HG03521 (cell line): Measurements from ENCODE around the gene EIF4E2.
"Not testable (repeated sequence)": the region's sequence is repeated elsewhere in the genome, so short reads cannot be mapped to it uniquely, and the experiment has no call there.

Experiments
- ATAC-seq: cut with Tn5 transposase; IDR thresholded peaks from one replicate; pipeline ENCODE4 v1.9.1; 2021; ENCODE audit warnings: mild to moderate bottlenecking, moderate library complexity; ENCODE audit not compliant: unreplicated experiment

The EIF4E2 gene

GRCh38 chr2:232562515-232563151 lies 12.1 kb downstream of the EIF4E2 start:
- ATAC-seq, result no peak

GRCh38 chr2:232563580-232563979 lies 13.1 kb downstream of the EIF4E2 start:
- no peak for ATAC-seq

GRCh38 chr2:232567721-232568120 lies 17.2 kb downstream of the EIF4E2 start:
- no peak for ATAC-seq

GRCh38 chr2:232568161-232568560 lies 17.7 kb downstream of the EIF4E2 start:
- ATAC-seq, result no peak

GRCh38 chr2:232569541-232569940 lies 19.1 kb downstream of the EIF4E2 start:
- ATAC-seq, result no peak

- ATAC-seq, result not testable (repeated sequence)
These were observed 20.0 kb downstream of the EIF4E2 start for GRCh38 chr2:232570481-232570880.

GRCh38 chr2:232571026-232571474 lies 20.6 kb downstream of the EIF4E2 start:
- no peak for ATAC-seq

- ATAC-seq, result no peak
These were observed 22.6 kb downstream of the EIF4E2 start for GRCh38 chr2:232573042-232573441.

- no peak for ATAC-seq
These were observed 23.4 kb downstream of the EIF4E2 start for GRCh38 chr2:232573771-232574435.

GRCh38 chr2:232574674-232575403 lies 24.4 kb downstream of the EIF4E2 start:
- no peak for ATAC-seq

GRCh38 chr2:232575404-232575746 lies 24.9 kb downstream of the EIF4E2 start:
- ATAC-seq, result no peak

GRCh38 chr2:232576995-232577394 lies 26.5 kb downstream of the EIF4E2 start:
- ATAC-seq, result no peak

- no peak for ATAC-seq
These were observed 27.4 kb downstream of the EIF4E2 start for GRCh38 chr2:232577841-232578240.

GRCh38 chr2:232578626-232579025 lies 28.1 kb downstream of the EIF4E2 start:
- no peak for ATAC-seq

- ATAC-seq, result no peak
These were observed 30.1 kb downstream of the EIF4E2 start for GRCh38 chr2:232580648-232580981.

GRCh38 chr2:232581725-232582124 lies 31.2 kb downstream of the EIF4E2 start:
- ATAC-seq, result no peak

GRCh38 chr2:232584238-232584637 lies 33.7 kb downstream of the EIF4E2 start:
- ATAC-seq, result no peak

GRCh38 chr2:232586943-232587505 lies 36.5 kb downstream of the EIF4E2 start:
- no peak for ATAC-seq

- no peak for ATAC-seq
These were observed 37.0 kb downstream of the EIF4E2 start for GRCh38 chr2:232587512-232587911.

GRCh38 chr2:232588031-232588430 lies 37.5 kb downstream of the EIF4E2 start:
- no peak for ATAC-seq

GRCh38 chr2:232588680-232589585 lies 38.4 kb downstream of the EIF4E2 start:
- no peak for ATAC-seq
